Kidney glomerular epithelial cell (primary cell): ENCODE results near the gene POLE3.
"Not testable (repeated sequence)": the region's sequence is repeated elsewhere in the genome, so short reads cannot be mapped to it uniquely, and the experiment has no call there.

Experiments used
- DNase-seq: peaks from one replicate; lab custom pipeline; 2025; lab: John Stamatoyannopoulos, UW

Gene POLE3

DNA sequence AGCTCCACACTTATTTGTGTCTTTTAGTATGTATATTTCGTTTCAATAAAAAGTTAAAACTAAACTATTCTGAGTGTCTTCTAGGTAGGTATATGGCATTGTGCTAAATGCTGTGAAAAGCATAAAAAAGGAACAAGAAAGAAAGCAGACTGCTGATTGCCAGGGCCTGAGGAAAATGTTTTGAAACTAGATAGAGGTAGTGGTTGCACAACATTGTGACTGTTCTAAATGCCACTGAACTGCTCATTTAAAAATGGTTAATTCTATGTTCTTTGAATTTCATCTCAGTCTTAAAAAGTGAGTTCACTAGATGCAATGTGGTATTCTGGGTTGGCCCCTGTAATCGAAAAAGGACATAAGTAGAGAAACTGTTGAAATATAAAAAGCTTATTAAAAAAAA, 6.8 kb downstream of the POLE3 start:
- no peak for DNase-seq

DNA sequence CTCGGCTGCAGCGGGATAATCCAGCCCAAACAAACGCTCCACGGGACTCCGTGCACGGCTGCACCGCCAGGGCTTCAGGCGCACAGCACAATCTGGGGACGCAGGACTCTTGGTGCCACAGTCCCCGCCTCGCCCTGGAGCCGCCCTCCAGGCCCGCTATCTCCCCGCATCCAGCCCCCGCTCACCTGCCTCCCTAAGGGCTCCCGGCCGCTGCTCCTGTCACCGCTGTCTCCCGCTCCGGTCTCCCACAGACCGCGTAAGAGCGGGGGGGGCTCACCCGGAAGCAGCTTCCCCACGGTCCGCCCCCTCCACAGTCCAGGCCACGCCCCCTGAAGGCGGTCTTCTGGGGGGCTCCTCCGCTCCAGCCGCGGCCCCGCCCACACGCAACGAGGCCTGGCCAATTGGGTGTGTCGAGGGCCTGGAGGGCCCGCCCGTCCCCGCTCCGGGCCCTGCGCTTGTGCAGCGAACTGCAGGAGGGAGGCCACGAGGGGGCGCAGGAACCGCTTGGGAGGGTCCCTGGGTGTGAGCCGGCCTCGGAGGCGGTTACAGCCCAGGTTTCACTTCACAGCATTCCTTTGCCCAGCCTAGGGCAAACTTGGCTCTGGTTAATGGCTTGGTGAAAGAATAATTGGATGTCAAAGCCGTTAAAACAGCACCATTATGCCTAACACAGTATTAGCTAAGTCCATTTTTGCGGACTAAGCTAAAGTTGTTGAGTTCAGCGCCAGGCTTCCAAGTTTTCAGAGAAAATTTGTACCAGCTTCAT, 9.3 kb downstream of the POLE3 start, which contains the start of gene ALAD:
TSS of gene ALAD (minus strand) at position 258 of the 766 bp plus-strand sequence. CDS start 7,725 bp downstream, outside the sequence.
- peak; percentile 97 for DNase-seq

DNA sequence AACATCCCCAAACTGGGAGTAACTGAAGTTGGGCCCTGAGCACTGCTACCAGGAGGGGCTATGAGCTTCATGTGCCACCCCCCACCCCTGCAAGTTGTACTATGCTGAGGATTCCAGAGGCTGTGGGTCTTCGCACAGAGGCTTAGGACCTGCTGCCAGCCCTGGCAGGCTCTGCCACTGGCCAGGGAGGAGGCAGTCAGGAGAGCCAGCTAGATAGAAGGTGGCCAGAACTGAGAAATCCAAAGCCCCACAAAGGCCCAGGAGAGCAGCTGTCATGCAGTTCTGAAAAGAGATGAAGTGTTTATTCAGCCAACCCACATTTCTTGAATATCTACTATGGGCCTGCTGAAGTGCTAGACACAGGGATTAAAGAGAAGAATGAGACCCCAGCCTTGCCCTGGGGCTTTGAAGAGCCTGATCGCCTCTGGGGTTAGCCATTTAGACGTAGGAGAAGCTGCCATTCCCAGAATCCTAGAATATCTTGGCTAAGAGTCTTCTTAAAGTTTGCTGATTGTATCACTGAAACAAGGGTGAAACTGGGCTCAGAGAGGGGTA, 10.8 kb downstream of the POLE3 start:
- DNase-seq: no peak

DNA sequence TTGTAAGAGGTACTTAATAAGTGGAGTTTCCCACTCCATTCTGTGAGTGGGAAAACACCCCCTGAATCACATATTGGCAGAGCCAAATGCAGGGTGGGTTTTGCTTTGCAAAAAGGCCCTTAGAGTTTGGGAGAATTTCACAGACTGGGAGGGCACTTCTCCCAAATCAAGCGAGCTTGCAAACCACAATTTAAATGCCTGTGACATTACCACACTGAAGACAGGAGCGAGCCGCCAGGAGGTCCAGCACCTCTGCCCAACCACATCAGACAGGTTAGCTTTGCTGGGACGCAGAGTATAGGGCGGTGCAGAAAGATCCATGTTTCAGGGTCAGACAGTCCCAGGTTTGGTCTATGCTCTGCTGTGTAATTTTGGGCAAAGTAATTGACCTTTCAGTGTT, 11.7 kb downstream of the POLE3 start:
- no peak for DNase-seq

DNA sequence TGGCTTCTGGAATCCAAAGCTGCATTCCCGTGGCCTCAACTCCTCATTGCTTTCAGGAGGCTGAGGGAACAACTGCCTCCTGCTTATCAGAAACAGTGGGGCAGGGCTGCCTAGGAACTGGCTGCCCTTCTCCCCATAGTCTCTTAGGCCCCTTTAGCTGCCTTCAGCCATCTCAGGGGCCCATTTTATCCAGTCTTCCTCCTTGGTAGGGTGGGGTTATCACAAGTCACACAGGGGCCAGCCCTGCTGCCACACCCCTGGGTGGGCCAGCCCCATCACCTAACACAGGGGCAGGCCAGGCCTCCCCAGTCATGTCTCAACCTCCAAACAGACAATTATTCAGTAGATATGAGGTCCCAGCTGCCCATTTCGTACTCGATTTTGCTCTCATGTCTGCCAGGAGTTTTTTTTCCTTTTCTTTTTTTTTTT, 13.3 kb downstream of the POLE3 start:
- no peak for DNase-seq

DNA sequence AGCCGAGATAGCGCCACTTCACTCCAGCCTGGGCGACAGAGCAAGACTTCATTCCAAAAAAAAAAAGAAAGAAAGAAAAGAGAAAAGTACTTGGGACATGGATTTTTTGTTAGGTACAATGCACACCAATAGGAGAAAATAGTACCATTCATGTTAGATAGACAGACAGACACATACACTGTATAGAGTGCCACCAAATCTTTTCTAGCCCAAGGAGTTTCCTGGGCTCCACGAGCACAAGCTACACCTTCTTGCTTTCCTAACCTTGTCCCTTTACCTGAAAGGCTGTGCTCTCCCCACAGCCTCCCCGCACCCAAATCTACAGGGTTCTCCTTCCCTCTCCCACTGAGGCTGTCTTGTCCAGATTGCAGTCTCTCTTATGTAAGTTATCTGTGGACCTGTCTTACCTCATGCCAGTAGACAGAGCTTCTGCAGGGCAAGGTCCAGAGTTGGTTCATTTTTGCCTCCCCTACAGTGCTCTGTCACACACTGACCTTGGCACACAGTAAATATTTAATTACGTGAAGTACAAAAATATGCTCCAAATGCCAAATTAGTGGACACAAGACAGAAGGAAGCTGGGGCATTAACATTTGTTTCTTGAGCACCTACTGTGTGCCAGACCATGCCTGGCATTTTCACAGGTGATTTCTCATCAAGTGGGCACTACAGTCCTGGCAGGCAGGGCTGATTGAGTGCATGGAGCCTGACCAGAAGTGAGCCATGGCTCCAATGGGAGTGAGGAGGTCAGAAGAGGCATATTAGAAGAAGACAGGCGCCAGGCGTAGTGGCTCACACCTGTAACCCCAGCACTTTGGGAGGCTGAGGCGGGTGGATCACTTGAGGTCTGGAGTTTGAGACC, 15.2 kb downstream of the POLE3 start:
- DNase-seq: no peak

DNA sequence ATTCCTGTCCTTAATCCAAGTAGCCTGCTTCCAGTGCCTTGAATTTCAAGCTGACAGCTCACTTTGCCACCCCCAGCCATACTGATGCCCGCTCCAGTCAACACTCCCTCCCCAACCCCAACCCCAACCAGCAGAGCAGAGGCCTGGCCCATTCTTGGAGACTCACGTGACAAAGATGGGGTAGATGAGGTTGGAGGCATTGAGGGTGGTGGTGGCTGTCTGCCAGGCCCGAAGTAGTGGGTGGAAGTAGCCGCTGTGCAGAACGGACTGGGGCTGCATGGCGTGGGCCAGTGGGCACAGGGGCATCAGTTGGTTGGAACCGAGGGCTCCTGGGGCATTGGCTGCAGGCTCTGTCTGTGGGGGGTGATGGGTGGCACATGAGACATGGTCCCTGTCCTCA, 17.2 kb downstream of the POLE3 start:
- DNase-seq: no peak

DNA sequence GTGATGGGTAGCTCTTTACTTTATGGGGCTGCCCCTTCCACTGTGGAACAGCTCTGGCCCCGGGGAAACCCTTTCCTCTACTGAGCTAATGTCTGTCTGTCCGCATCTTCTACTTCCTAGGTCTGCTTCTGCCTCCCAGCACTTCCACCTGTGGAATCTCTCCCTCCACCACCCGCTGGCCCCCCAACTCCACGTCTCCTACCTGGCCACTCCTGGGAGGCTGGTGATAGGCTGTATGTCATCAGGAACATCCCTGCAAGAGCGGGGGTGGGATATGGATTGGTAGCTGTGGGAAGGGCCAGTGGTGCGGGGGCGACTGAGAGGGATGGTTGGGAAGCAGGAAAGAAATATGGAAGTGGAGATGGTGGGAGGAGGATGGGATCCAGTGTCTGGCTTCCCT, 18.6 kb downstream of the POLE3 start:
- no peak for DNase-seq

DNA sequence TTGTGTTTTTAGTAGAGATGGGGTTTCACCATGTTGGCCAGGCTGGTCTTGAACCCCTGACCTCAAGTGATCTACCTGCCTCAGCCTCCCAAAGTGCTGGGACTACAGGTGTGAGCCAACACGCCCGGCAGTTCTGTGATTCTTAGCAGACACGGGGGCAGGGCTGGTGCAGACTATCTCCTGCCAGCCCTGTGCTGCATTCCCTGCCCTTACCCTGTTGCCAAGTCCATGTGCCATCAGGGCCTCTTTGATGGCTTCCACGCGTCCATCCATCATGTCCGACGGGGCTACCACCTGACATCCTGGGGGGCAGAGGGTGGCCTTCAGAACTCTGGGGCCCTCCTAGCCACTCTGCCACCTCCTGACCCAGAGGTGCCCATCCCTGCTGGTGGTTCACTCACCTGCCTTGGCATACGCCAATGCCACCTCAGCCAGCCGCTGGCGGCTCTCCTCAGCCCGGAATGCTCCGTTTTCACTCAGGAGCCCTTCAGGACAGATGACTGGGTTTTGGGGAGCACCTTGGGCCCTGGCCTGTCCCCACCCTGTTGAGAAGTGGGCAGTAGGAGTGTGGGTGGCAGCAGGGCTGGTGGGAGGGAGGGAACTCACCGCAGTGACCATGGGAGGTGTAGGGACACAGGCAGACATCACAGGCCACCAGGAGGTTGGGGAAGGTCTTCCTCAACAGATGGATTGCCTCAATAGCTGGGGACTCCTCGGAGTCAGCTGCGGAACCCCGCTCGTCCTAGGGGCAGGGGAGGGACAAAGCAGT, 20.1 kb downstream of the POLE3 start:
- DNase-seq: no peak

DNA sequence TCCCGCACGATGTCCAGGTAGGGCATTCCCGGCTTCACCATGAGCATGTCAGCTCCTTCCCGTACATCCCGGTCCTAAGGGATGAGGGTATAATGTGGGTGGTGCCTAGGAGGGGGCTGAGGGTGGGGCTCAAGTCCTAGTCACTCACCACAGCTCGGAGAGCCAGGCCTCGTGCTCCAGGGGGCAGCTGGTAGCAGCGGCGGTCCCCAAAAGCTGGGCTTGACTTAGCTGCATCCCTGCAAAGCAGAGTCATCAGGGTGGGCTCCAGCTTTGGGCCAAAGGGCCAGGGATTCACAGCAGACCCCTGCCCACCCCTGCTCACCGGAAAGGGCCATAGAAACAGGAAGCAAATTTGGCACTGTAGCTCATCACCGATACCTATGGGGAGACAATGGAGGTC, 21.0 kb downstream of the POLE3 start:
- no peak for DNase-seq

DNA sequence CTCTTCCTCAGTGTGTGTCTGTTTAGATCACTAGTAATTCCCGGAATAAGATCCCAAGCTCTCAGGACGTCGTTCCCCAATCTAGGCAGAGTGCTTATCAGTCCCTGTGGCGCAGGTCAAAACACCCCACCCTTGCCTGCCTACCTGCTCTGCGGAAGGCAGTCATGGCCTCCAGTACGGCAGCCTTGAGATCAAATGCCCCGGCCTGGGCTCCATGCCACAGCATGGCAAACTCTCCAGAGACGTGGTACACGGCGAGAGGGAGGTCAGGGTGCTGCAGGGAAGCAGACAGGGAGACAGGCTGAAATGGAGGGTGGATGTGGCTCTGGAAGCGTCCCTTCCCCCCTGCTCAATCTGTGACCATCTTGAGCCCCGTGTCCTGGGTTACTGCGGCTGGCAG, 21.6 kb downstream of the POLE3 start:
- no peak for DNase-seq

DNA sequence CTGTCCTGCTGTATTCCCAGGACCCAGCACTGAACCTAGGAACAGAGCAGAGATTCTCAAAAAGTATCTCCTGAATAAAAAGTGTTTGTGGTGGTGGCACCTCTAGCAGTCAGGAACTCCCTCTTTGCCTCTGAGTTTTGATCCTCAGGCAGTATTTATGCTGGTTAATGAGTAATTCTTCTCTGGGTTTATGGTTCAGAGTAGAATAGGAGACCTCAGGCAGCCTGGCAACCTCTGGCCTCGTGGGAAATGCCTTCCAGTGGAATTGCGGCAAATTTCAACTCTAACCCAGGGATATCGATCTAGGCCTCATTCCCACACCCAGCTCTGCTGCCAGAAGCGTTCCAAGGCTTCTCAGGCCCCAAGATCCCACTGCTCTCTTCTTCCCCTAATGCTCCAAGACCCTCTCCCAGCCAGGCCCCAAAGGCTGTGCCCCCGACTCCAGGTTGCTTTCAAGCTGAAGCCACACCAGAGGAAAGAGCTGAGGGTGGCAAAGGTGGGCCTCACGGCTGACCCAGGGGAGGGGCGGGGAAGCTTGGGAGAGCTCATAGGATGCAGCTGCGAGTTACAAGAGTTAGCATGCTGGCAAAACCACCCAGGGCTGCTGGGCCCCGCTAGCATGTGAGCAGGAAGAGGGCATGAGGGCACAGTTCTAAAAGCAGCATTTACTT, 22.8 kb downstream of the POLE3 start:
- DNase-seq: no peak

DNA sequence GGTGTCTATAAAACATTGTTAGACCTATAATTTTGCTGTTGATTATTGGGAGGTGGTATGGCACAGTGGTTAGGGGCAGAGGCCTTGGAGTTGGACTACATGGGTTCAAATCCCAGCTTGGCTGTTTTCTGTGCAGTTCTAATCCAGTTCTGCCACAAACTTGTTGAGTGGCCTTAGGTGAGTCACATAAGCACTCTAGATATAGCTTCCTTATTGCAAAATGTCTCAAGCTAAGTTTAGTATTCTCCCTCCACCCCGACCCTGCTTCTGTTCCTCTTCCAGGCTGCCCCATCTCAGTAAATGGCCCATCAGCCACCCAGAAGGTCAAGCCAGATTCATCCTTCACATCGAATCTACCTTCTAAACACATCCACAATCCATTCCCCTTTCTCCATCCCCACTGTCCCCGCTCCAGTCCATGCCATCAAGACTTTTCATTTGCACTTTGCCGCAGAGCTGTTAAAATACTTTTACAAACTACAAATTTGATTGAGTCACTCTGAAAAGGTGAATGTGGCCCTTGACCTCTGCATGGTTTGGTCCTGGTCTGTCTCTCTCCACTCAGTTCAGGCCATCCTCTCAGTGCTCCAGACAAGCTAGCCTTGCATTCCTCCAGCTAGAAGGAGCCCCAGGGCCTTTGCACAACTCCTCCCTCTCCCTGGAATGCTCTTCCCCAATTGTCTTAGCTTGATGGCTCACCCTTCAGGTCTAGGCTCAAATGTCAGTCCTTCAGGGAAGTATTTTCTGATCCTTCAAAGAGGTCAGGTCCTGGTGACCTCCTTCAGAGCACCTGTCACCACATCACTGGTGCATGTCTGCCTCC, 23.7 kb downstream of the POLE3 start:
- no peak for DNase-seq

DNA sequence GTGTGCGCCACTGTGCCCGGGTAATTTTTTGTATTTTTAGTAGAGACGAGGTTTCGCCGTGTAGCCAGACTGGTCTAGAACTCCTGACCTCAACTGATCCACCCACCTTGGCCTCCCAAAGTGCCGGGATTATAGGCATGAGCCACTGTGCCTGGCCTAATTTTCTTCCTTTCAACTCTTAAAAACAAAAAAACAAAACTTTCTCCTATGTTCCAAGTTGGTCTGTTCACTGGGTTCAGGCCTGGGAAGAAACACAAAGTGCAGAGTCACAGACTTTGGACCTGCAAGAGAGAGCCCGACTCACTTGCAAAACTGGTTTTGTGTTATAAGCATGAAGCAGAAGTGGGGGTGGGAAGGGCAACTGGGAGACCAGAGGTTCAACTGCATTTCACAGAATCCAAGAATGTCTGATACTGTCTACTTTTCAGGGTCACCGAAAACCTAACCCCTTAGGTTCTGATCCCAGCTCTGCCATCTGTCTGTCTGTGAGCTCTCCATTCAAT, 28.5 kb downstream of the POLE3 start:
- DNase-seq: no peak

DNA sequence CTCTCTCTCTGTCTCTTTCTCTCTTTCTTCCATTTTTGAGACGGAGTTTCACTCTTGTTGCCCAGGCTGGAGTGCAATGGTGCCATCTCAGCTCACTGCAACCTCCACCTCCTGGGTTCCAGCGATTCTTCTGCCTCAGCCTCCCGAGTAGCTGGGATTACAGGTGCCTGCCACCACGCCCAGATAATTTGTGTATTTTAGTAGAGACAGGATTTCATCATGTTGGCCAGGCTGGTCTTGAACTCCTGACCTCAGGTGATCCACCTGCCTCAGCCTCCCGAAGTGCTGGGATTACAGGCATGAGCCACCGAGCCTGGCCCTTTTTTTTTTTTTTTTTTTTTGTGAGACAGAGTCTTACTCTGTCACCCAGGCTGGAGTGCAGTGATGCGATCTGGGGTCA, 29.0 kb downstream of the POLE3 start:
- not testable (repeated sequence) for DNase-seq

DNA sequence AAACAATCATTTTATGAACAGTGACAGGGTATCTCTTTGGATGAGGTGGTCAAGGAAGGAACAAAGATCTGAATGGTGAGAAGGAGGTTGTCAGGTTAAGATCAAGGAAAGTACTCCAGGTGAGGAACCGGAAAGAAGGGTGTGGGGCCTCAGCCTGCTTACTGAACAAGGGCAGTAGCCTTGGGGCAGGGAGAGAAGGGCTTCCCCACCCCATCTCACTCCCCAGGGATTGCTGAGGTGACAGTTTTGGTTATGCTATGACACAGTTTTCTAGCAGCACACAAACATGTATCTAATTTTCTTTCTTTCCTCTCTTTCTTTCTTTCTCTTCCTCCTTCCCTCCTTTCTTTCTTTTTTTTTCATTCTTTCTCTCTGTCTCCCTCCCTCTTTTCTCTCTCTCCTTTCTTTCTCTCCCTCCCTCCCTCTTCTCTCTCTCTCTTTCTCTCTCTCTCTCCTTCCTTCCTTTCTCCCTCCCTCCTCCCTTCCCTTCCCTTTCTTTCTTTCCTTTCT, 29.6 kb downstream of the POLE3 start:
- DNase-seq: no peak

DNA sequence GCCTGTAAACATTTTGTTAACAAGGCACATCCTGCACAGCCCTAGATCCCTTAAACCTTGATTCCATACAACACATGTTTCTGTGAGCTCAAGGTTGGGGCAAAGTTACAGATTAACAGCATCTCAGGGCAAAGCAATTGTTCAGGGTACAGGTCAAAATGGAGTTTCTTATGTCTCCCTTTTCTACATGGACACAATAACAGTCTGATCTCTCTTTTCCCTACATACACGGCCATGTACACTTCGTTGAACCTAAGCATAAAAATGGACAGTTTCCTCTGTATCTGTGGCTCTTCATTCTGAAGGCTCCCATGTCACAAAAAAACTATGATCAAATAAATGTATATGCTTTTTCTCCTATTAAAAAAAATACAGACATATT, 30.7 kb downstream of the POLE3 start:
- not testable (repeated sequence) for DNase-seq

DNA sequence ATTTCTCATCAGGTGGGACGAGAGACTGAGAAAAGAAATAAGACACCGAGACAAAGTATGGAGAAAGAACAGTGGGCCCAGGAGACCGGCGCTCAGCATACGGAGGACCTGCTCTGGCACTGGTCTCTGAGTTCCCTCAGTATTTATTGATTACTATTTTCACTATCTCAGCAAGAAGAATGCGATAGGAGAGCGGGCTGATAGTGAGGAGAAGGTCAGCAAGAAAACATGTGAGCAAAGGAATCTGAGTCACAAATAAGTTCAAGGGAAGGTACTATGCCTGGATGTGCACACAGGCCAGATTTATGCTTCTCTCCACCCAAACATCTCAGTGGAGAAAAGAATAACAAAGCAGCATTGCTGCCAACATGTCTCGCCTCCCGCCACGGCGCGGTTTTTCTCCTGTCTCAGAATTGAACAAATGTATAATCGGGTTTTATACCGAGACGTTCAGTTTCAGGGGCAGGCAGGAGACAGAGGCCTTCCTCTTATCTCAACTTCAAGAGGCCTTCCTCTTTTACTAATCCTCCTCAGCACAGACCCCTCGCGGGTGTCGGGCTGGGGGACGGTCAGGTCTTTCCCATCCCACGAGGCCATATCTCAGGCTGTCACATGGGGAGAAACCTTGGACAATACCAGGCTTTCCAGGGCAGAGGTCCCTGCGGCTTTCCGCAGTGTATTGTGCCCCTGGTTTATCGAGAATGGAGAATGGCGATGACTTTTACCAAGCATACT, 31.2 kb downstream of the POLE3 start:
- not testable (repeated sequence) for DNase-seq
